HepG2 (cell line): ENCODE data around the gene ARHGDIG. TPM values are rescaled to one million over a fixed set of nuclear protein-coding genes. Genes with fewer than 3 reads are reported as not detected.

Experiments used
- polyA plus RNA-seq, 8 experiments: library from polyadenylated mRNA; depleted of rRNA in 3 of 8; stranded (reverse) in 7 of 8; unstranded in 1 of 8; fragments of >200 nt; fragmentation: Illumina TruSeq in 4 of 8; extraction: Trizol in 4 of 8; gene quantifications; 2 replicates each; pipeline versions ENCODE4 v1.2.1 to v1.2.3, GENCODE V29; 2011 to 2016; ENCODE audit warnings: low read depth in 4 of 8, missing spikeins in 1 of 8, mixed read lengths in 1 of 8; ENCODE audit not compliant: insufficient read depth in 1 of 8
- total RNA-seq, 5 experiments: library from RNA; depleted of rRNA; stranded (reverse); fragments of >200 nt; fragmentation: Illumina TruSeq; extraction: Trizol; gene quantifications; 2 replicates each; pipeline ENCODE4 v1.2.3, GENCODE V29; 2016; ENCODE audit warnings: low read depth in 1 of 5
- TF ChIP-seq, protein P1 (sequence below): sonication (generic); formaldehyde crosslinking; IDR thresholded peaks from 2 replicates; pipeline ENCODE4 v1.5.0; 2020; ENCODE audit warnings: mild to moderate bottlenecking, missing genetic modification reagents, borderline replicate concordance

ARHGDIG gene
- total and polyA plus RNA-seq, 2 of the 13 experiments (the other 11 are each of a cell fraction or from before 2014, with no cell fraction given): 0.24 to 0.48 TPM

DNA sequence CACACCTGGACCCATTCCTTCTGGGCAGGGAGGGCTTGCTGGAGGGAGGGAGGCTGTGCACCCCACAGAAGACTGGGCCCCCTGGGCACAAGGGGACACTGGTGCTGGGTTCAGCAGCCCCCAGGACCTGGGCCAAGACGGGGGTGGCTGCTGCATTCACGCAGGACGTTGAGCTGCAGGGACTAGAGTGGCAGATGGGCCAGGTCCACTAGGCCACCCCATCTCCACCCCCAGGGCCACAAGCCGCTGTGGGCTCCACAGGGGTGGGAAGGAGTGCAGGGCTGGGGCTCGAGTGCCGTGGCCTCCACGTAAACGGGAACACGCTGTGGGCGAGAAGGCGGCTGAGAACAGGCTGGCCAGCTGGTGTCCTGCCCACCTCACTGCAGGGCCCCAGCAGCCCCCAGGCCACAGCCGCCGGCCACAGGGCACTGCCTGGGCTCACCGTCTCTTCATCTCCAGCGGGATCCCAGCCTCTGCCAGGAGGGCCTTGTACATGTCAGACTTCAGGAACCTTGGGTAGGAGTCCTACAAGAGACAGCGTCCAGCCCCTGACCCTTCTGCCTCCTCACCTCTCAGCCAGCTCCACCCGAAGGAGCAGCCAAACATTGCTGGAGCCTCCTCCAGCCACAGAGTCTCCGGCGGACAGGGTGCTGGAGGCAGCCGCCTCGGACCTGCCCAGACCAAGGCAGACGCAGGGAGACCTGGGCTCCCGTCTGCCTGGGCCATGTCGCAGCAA lies 11.2 kb upstream of the ARHGDIG start (continued):
- TF ChIP-seq, protein P1, sequence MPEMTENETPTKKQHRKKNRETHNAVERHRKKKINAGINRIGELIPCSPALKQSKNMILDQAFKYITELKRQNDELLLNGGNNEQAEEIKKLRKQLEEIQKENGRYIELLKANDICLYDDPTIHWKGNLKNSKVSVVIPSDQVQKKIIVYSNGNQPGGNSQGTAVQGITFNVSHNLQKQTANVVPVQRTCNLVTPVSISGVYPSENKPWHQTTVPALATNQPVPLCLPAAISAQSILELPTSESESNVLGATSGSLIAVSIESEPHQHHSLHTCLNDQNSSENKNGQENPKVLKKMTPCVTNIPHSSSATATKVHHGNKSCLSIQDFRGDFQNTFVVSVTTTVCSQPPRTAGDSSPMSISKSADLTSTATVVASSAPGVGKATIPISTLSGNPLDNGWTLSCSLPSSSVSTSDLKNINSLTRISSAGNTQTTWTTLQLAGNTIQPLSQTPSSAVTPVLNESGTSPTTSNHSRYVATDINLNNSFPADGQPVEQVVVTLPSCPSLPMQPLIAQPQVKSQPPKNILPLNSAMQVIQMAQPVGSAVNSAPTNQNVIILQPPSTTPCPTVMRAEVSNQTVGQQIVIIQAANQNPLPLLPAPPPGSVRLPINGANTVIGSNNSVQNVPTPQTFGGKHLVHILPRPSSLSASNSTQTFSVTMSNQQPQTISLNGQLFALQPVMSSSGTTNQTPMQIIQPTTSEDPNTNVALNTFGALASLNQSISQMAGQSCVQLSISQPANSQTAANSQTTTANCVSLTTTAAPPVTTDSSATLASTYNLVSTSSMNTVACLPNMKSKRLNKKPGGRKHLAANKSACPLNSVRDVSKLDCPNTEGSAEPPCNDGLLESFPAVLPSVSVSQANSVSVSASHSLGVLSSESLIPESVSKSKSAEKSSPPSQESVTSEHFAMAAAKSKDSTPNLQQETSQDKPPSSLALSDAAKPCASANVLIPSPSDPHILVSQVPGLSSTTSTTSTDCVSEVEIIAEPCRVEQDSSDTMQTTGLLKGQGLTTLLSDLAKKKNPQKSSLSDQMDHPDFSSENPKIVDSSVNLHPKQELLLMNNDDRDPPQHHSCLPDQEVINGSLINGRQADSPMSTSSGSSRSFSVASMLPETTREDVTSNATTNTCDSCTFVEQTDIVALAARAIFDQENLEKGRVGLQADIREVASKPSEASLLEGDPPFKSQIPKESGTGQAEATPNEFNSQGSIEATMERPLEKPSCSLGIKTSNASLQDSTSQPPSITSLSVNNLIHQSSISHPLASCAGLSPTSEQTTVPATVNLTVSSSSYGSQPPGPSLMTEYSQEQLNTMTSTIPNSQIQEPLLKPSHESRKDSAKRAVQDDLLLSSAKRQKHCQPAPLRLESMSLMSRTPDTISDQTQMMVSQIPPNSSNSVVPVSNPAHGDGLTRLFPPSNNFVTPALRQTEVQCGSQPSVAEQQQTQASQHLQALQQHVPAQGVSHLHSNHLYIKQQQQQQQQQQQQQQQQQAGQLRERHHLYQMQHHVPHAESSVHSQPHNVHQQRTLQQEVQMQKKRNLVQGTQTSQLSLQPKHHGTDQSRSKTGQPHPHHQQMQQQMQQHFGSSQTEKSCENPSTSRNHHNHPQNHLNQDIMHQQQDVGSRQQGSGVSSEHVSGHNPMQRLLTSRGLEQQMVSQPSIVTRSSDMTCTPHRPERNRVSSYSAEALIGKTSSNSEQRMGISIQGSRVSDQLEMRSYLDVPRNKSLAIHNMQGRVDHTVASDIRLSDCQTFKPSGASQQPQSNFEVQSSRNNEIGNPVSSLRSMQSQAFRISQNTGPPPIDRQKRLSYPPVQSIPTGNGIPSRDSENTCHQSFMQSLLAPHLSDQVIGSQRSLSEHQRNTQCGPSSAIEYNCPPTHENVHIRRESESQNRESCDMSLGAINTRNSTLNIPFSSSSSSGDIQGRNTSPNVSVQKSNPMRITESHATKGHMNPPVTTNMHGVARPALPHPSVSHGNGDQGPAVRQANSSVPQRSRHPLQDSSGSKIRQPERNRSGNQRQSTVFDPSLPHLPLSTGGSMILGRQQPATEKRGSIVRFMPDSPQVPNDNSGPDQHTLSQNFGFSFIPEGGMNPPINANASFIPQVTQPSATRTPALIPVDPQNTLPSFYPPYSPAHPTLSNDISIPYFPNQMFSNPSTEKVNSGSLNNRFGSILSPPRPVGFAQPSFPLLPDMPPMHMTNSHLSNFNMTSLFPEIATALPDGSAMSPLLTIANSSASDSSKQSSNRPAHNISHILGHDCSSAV (CRISPR knock-in tag): no peak
